OCI-LY1 (cell line): ENCODE results near the gene UNC5CL.

Experiments used
- CTCF ChIP-seq: fragments of 200-600 bp; sonication (generic), shearing (Covaris generic); IDR thresholded peaks from 2 replicates; pipeline ENCODE4 v1.5.1; 2017; ENCODE audit warnings: mild to moderate bottlenecking, antibody characterized with exemption, low read length, moderate library complexity, mixed read lengths
- EZH2 ChIP-seq: fragments of 200-600 bp; sonication (generic), shearing (Covaris generic); IDR thresholded peaks from 2 replicates; pipeline ENCODE4 v1.8.0; 2017; ENCODE audit warnings: borderline replicate concordance, mixed run types, mild to moderate bottlenecking, antibody characterized with exemption, low read length, moderate library complexity, mixed read lengths

GRCh38 chr6:41063884-41064285 lies 24.9 kb upstream of the UNC5CL start:
- TF ChIP-seq CTCF (no peak), EZH2 (no peak)
